ENCODE measurements around the gene PTK7. TPM values are rescaled to one million over a fixed set of nuclear protein-coding genes. Genes with fewer than 3 reads are reported as not detected.
A peak's percentile ranks its signal among the peaks of the same experiment; 100 is the strongest.

The PTK7 gene
- total RNA-seq, 1 donor: 190 TPM

DNA sequence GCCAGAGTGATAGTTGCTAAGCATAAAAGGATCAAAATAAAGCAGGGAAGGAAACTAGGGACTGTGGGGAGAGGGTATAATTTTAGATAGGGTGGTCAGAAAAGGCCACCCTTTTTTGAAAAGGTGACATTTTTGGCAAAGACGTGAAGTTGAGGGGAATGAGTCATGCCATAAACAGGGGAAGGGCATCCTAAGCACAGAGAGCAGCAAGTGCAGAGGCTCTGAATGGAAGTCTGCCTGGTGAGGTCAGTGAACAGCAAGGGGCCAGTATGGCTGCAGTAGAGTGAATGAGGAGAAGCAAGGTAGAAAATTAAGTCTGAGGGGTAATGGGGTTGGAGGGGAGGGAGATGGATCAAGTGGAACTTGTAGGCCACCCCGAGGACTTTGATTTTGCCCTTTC is 14.3 kb upstream of the PTK7 start:
- peaks cover 18% of the 10 kb centered on the region for H3K4me1 ChIP-seq (ENCODE audit: insufficient read depth, low read length)
- H2AFZ ChIP-seq (ENCODE audit: low read length): no peak overlapping the region
- H3K4me2 ChIP-seq (ENCODE audit: insufficient read depth, low read length): no peak overlapping the region
- peak; percentile 56 for DNase-seq (ENCODE audit: insufficient read length, low spot score, missing footprints)
- no peak for TF ChIP-seq CTCF (IDR thresholded peaks at IDR 0.05; ENCODE audit: extremely low read depth, low read depth, low read length)
- no peak overlapping the region for H3K27ac ChIP-seq (ENCODE audit: low read depth, low read length)
- H3K4me3 ChIP-seq (ENCODE audit: insufficient read depth, low read length): no peak overlapping the region
- H3K36me3 ChIP-seq (ENCODE audit: insufficient read depth, low read length): peaks cover 11% of the 10 kb centered on the region
- H3K79me2 ChIP-seq (ENCODE audit: insufficient read depth, low read length): peaks cover 22% of the 10 kb centered on the region
- H3K9me3 ChIP-seq (ENCODE audit: low read depth, low read length): no peaks in the 10 kb centered on the region
- no peaks in the 10 kb centered on the region for H3K27me3 ChIP-seq (ENCODE audit: insufficient read depth, low read length)
- H4K20me1 ChIP-seq (ENCODE audit: insufficient read depth, low read length): no peaks in the 10 kb centered on the region

- no peak overlapping the region for H2AFZ ChIP-seq (ENCODE audit: low read length)
- no peak overlapping the region for H3K27ac ChIP-seq (ENCODE audit: low read depth, low read length)
- H3K4me3 ChIP-seq (ENCODE audit: insufficient read depth, low read length): no peak overlapping the region
- no peaks in the 10 kb centered on the region for H3K27me3 ChIP-seq (ENCODE audit: insufficient read depth, low read length)
- H3K9me3 ChIP-seq (ENCODE audit: low read depth, low read length): no peaks in the 10 kb centered on the region
- H4K20me1 ChIP-seq (ENCODE audit: insufficient read depth, low read length): no peaks in the 10 kb centered on the region
- DNase-seq (ENCODE audit: insufficient read length, low spot score, missing footprints): no peak
- no peak for TF ChIP-seq CTCF (IDR thresholded peaks at IDR 0.05; ENCODE audit: extremely low read depth, low read depth, low read length)
- H3K4me1 ChIP-seq (ENCODE audit: insufficient read depth, low read length): peaks cover 18% of the 10 kb centered on the region
- H3K36me3 ChIP-seq (ENCODE audit: insufficient read depth, low read length): peaks cover 11% of the 10 kb centered on the region
- peaks cover 18% of the 10 kb centered on the region for H3K79me2 ChIP-seq (ENCODE audit: insufficient read depth, low read length)
- H3K4me2 ChIP-seq (ENCODE audit: insufficient read depth, low read length): no peak overlapping the region
These were observed 13.3 kb upstream of the PTK7 start for GRCh38 chr6:43062818-43063217.

- H4K20me1 ChIP-seq (ENCODE audit: insufficient read depth, low read length): no peaks in the 10 kb centered on the region
- no peaks in the 10 kb centered on the region for H3K27me3 ChIP-seq (ENCODE audit: insufficient read depth, low read length)
- H3K36me3 ChIP-seq (ENCODE audit: insufficient read depth, low read length): peaks cover 20% of the 10 kb centered on the region
- peaks cover 3% of the 10 kb centered on the region for H3K4me1 ChIP-seq (ENCODE audit: insufficient read depth, low read length)
- H3K79me2 ChIP-seq (ENCODE audit: insufficient read depth, low read length): no peaks in the 10 kb centered on the region
- H3K4me3 ChIP-seq (ENCODE audit: insufficient read depth, low read length): no peak overlapping the region
- H3K9me3 ChIP-seq (ENCODE audit: low read depth, low read length): no peaks in the 10 kb centered on the region
- H3K27ac ChIP-seq (ENCODE audit: low read depth, low read length): no peak overlapping the region
- no peak overlapping the region for H3K4me2 ChIP-seq (ENCODE audit: insufficient read depth, low read length)
- no peak overlapping the region for H2AFZ ChIP-seq (ENCODE audit: low read length)
- TF ChIP-seq CTCF (IDR thresholded peaks at IDR 0.05; ENCODE audit: extremely low read depth, low read depth, low read length): peak; percentile 68
- DNase-seq (ENCODE audit: insufficient read length, low spot score, missing footprints): peak; percentile 95
These were observed 6.0 kb upstream of the PTK7 start for GRCh38 chr6:43070028-43070632.

DNA sequence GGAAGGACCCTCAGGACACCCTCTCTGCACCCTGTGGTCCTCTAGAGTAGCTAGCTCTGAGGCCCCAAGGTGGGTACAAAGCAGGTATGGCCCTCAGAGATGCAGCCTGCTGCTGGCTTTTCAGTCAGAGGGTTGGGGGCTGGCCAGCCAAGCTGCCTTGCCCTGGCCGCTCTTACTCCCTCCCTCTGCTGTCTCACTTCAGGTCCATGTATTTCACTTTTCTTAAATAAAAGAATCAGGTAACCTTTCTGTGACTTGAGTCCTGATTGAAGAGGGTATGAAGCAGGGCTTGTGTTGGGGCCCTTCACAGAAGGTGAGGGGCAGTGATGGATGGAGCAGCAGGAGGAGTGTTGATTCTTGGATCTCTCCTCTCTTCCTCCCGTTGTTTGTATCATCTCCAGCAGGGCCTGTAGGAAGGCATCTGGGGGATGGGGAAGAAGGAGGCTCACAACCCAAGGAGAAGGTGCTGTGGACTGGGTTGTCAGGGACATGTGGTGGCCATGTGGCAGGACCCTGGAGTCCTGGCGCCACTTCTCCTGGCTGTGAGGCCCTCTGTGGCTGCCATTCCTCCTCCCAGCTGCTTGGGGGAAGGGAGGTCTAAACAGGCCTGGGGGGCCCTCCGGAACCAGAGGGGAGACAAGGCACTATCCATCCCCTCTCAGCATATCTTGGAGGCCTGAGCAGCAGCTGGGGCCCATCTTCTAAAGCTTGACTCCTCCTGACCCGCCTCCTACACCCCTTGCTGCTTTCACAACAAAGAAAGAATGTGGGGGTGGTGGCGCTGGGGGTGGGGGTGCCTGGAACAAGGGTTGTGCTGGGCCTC is 1.1 kb upstream of the PTK7 start:
- peak overlapping the region; percentile 63 for H3K4me2 ChIP-seq (ENCODE audit: insufficient read depth, low read length)
- H3K27ac ChIP-seq (ENCODE audit: low read depth, low read length): no peak overlapping the region
- H3K9me3 ChIP-seq (ENCODE audit: low read depth, low read length): no peaks in the 10 kb centered on the region
- H3K4me1 ChIP-seq (ENCODE audit: insufficient read depth, low read length): peaks cover 32% of the 10 kb centered on the region
- TF ChIP-seq CTCF (IDR thresholded peaks at IDR 0.05; ENCODE audit: extremely low read depth, low read depth, low read length): no peak
- peaks cover 9% of the 10 kb centered on the region for H3K36me3 ChIP-seq (ENCODE audit: insufficient read depth, low read length)
- no peaks in the 10 kb centered on the region for H3K27me3 ChIP-seq (ENCODE audit: insufficient read depth, low read length)
- H3K4me3 ChIP-seq (ENCODE audit: insufficient read depth, low read length): peak overlapping the region; percentile 90
- H3K79me2 ChIP-seq (ENCODE audit: insufficient read depth, low read length): peaks cover 33% of the 10 kb centered on the region
- H2AFZ ChIP-seq (ENCODE audit: low read length): no peak overlapping the region
- H4K20me1 ChIP-seq (ENCODE audit: insufficient read depth, low read length): peaks cover 8% of the 10 kb centered on the region
- DNase-seq (ENCODE audit: insufficient read length, low spot score, missing footprints): peak; percentile 87

Measured in osteoblast (primary cell).